BLaER1 (cell line): ENCODE results near the gene PRIM2.
"Not testable (repeated sequence)": the region's sequence is repeated elsewhere in the genome, so short reads cannot be mapped to it uniquely, and the experiment has no call there.

Experiments used
- H3K27ac ChIP-seq: shearing (Covaris generic); formaldehyde crosslinking; 2 replicates; pipeline ENCODE4 v1.8.1; 2022
- H3K27me3 ChIP-seq: shearing (Covaris generic); formaldehyde crosslinking; 2 replicates; pipeline ENCODE4 v1.8.1; 2022
- H3K36me3 ChIP-seq: shearing (Covaris generic); formaldehyde crosslinking; 2 replicates; pipeline ENCODE4 v1.8.1; 2022
- H3K4me1 ChIP-seq: shearing (Covaris generic); formaldehyde crosslinking; 2 replicates; pipeline ENCODE4 v1.8.1; 2022
- H3K4me2 ChIP-seq: shearing (Covaris generic); formaldehyde crosslinking; 2 replicates; pipeline ENCODE4 v1.8.1; 2022
- H3K4me3 ChIP-seq: shearing (Covaris generic); formaldehyde crosslinking; 2 replicates; pipeline ENCODE4 v1.8.1; 2022
- H3K9ac ChIP-seq: shearing (Covaris generic); formaldehyde crosslinking; 2 replicates; pipeline ENCODE4 v1.8.1; 2022
- H3K9me3 ChIP-seq: shearing (Covaris generic); formaldehyde crosslinking; 2 replicates; pipeline ENCODE4 v1.8.1; 2022
- H4K20me1 ChIP-seq: shearing (Covaris generic); formaldehyde crosslinking; 2 replicates; pipeline ENCODE4 v1.8.1; 2022
- Cebpa-rat ChIP-seq: shearing (Covaris generic); IDR thresholded peaks from 2 replicates; pipeline ENCODE4 v1.8.1; 2022

Gene PRIM2

DNA sequence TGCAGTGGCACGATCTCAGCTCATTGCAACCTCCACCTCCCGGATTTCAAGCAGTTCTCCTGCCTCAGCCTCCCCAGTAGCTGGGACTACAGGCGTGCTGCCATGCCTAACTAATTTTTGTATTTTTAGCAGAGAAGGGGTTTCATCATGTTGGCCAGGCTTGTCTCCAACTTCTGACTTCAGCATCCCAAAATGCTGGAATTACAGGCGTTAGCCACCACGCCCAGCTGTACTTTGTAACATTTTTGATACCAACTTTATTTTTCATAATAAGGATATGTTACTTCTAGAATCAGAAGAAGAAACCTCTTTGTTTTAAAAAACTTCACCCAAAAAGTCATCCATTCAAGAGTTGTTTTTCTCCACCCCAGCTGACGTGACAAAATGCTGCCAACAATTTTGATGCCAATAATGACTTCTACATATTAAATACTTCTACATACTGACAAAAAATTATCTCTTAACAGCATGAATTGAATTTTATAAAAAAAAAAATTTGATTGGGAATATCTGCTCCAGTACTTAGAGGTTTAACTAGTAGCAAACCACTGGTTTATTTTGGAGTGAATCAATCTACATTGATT lies 22.5 kb upstream of the PRIM2 start:
- no peaks in the 10 kb centered on the region for H3K27me3 ChIP-seq
- no peak overlapping the region for H3K4me3 ChIP-seq
- no peak for TF ChIP-seq Cebpa-rat
- no peak overlapping the region for H3K9ac ChIP-seq
- no peaks in the 10 kb centered on the region for H3K4me1 ChIP-seq
- H3K36me3 ChIP-seq, result no peaks in the 10 kb centered on the region
- H4K20me1 ChIP-seq, result no peaks in the 10 kb centered on the region
- no peaks in the 10 kb centered on the region for H3K9me3 ChIP-seq
- H3K4me2 ChIP-seq, result no peak overlapping the region
- H3K27ac ChIP-seq, result no peak overlapping the region

DNA sequence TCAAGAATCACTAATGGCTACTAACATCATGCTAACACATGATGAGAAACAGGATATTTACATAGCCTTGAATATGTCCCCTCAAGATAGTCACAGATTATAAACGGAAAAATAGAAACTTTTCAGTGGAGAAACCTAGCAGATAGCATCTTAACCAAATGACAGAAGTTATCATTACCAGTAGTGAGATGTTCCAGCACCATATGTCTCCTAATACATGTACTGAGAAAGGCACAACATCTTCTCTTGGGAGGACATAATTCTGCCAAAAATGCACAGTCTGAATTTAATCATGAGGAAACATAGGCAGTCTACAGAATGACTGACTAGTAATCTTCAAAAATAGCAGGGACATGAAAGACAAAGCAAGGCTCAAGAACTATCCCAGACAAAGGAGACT lies 19.9 kb upstream of the PRIM2 start:
- Histone ChIP-seq H3K27ac (no peak overlapping the region), H3K9me3 (no peaks in the 10 kb centered on the region), H3K36me3 (no peaks in the 10 kb centered on the region)

DNA sequence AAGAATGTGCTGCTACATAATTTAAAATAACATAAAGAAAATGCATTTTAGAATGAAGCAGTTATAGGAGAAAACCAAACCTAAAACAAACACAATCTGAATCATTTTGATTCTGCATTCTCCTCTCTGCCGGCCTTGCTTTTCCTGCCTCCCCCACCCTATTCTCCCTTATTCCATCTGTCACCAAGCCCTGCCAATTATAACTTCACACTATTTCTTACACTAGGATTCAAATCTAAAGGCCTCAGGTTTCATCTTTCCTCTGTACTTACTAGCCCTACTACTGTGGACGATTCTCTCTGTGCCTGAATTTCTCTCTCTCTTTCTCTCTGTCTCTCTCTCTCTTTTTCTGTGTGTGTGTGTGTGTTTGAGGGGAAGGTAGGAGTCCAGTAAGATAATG lies 18.7 kb upstream of the PRIM2 start:
- no peaks in the 10 kb centered on the region for H3K4me1 ChIP-seq
- H3K9me3 ChIP-seq, result no peaks in the 10 kb centered on the region
- no peaks in the 10 kb centered on the region for H4K20me1 ChIP-seq
- H3K36me3 ChIP-seq, result no peaks in the 10 kb centered on the region
- no peak overlapping the region for H3K27ac ChIP-seq
- TF ChIP-seq Cebpa-rat, result no peak
- no peak overlapping the region for H3K4me2 ChIP-seq
- H3K9ac ChIP-seq, result no peak overlapping the region
- no peak overlapping the region for H3K4me3 ChIP-seq
- H3K27me3 ChIP-seq, result no peaks in the 10 kb centered on the region

More for the DNA sequence above, 19.9 kb upstream of the PRIM2 start:
- H3K9ac ChIP-seq, result no peak overlapping the region
- TF ChIP-seq Cebpa-rat, result no peak
- H3K4me3 ChIP-seq, result no peak overlapping the region
- no peaks in the 10 kb centered on the region for H3K27me3 ChIP-seq
- no peak overlapping the region for H3K4me2 ChIP-seq
- H3K4me1 ChIP-seq, result no peaks in the 10 kb centered on the region
- H4K20me1 ChIP-seq, result no peaks in the 10 kb centered on the region

DNA sequence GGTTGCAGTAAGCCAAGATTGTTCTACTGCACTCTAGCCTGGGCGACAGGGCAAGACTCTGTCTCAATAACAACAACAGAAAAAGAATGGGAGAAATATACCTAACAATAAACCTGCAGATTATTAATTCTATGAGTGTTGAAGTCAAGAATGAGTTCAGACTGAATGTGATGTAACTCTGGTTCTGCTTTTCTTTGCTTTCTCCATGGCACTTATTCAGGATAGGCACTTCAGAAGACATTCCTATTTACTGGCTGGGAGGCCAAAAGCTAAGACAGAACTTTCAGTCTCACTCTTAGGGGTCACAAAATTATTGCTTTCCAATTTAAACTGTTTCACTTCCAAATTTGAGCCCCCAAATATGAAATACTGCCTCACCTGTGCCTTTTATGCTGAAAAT lies 15.7 kb upstream of the PRIM2 start:
- no peak overlapping the region for H3K27ac ChIP-seq
- H3K9me3 ChIP-seq, result no peaks in the 10 kb centered on the region
- no peaks in the 10 kb centered on the region for H3K36me3 ChIP-seq
- no peaks in the 10 kb centered on the region for H4K20me1 ChIP-seq
- H3K4me1 ChIP-seq, result no peaks in the 10 kb centered on the region
- no peak overlapping the region for H3K4me3 ChIP-seq
- no peak overlapping the region for H3K9ac ChIP-seq
- TF ChIP-seq Cebpa-rat, result no peak
- no peaks in the 10 kb centered on the region for H3K27me3 ChIP-seq
- H3K4me2 ChIP-seq, result no peak overlapping the region

DNA sequence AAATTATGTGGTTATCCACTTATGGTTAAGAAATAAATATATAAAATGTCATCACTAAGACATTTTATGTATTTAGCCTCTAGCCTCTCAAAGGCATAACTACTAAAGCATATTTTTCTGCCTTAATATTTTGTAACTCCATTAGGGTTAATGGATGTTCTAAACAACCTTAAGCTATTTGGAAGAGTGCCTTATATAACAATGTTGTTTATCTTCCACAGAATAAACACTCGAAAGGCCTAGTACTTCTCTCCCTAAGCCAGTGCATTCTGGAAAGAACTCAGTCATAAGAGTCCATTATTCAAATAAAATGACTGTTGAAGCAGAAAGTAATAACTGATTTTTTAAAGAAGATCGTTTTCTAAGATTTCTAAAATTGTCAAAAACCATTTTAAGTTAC lies 15.0 kb upstream of the PRIM2 start:
- Histone ChIP-seq H4K20me1 (no peaks in the 10 kb centered on the region), H3K9me3 (no peaks in the 10 kb centered on the region), H3K36me3 (no peaks in the 10 kb centered on the region), H3K27me3 (no peaks in the 10 kb centered on the region), H3K27ac (no peak overlapping the region), H3K4me2 (no peak overlapping the region), H3K9ac (no peak overlapping the region), H3K4me3 (no peak overlapping the region), H3K4me1 (no peaks in the 10 kb centered on the region)
- TF ChIP-seq Cebpa-rat, result no peak

DNA sequence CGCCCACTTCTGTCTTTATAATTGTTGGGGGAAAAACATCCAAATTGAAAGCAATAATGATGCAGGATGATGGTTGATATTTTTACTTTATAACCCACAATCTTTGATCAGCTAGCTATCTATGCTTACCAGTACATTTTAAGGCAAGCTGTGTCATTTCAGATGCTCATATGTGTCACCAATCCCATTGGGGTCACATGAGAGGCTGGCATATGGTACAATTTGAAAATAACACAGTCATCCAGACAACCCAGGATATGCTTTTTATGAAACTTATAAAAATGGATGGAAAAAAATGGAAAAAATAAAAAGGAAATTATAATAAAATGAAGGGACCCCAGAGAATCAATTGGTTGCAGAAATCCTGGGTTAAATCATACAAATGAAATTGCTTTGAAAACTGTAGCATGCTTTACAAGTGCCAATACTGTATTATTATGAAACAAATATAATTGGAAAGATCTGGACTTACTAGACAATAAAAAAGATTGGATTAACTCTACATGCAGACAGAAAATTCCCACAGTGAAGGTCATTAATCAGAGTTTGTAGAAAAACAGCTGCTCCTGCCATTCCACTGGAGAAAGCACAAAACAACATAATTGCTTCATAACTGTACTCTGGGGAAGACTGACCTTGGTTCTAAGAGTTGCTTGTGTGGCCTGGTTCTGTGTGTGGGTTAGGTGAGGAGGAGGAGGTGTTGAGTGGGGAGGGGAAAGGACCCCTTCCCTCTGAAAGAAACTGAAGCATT lies 13.3 kb upstream of the PRIM2 start:
- Histone ChIP-seq H3K36me3 (no peaks in the 10 kb centered on the region), H3K4me3 (no peak overlapping the region), H3K27me3 (no peaks in the 10 kb centered on the region), H3K9me3 (no peaks in the 10 kb centered on the region), H3K4me2 (no peak overlapping the region), H3K9ac (no peak overlapping the region), H4K20me1 (no peaks in the 10 kb centered on the region), H3K4me1 (no peaks in the 10 kb centered on the region), H3K27ac (no peak overlapping the region)
- no peak for TF ChIP-seq Cebpa-rat

DNA sequence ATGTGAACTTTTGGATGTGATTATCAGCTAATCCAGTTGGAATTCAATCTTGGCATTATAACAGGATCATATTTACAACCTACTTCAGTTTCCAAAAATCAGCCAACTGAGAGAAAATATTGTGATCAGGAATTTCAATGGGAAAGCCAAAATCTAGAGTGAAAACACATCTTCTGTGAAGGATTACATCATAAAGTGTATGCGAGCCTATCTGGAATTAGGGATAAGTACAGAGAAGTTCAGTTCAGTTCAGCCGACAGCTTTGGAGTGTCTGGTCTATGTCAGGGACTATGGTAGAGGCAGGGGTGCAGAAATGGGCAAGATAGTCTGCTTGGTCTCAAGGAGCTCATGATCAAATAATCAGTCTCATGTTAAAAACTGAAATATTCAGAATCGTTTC lies 12.3 kb upstream of the PRIM2 start:
- no peaks in the 10 kb centered on the region for H3K36me3 ChIP-seq
- no peak overlapping the region for H3K4me3 ChIP-seq
- H3K9ac ChIP-seq, result no peak overlapping the region
- no peak for TF ChIP-seq Cebpa-rat
- no peaks in the 10 kb centered on the region for H3K27me3 ChIP-seq
- H3K4me2 ChIP-seq, result no peak overlapping the region
- H3K27ac ChIP-seq, result no peak overlapping the region
- H3K4me1 ChIP-seq, result no peaks in the 10 kb centered on the region
- H4K20me1 ChIP-seq, result no peaks in the 10 kb centered on the region
- H3K9me3 ChIP-seq, result no peaks in the 10 kb centered on the region

DNA sequence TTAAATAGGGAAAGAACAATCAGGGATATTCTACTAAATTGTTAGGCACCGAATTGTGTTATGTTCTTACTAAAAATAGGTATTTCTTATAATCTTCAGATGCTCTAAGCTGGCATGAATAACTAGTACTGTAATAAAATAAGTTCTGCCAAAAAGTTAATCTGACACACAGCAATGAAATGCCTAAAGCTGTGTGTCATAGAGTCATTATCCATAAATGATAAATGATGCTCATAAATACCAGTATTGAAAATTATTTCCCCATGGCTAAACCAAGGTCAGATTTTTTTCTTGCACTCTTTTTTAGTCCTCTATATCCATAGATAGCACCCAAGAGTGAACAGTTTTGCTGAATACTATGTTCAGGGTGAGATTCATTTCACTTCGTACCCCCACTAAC lies 11.7 kb upstream of the PRIM2 start:
- no peak overlapping the region for H3K4me2 ChIP-seq
- H4K20me1 ChIP-seq, result no peaks in the 10 kb centered on the region
- H3K36me3 ChIP-seq, result no peaks in the 10 kb centered on the region
- peaks cover 5% of the 10 kb centered on the region for H3K9me3 ChIP-seq
- H3K27me3 ChIP-seq, result no peaks in the 10 kb centered on the region
- no peak overlapping the region for H3K27ac ChIP-seq
- no peaks in the 10 kb centered on the region for H3K4me1 ChIP-seq
- TF ChIP-seq Cebpa-rat, result no peak
- no peak overlapping the region for H3K9ac ChIP-seq
- H3K4me3 ChIP-seq, result no peak overlapping the region

DNA sequence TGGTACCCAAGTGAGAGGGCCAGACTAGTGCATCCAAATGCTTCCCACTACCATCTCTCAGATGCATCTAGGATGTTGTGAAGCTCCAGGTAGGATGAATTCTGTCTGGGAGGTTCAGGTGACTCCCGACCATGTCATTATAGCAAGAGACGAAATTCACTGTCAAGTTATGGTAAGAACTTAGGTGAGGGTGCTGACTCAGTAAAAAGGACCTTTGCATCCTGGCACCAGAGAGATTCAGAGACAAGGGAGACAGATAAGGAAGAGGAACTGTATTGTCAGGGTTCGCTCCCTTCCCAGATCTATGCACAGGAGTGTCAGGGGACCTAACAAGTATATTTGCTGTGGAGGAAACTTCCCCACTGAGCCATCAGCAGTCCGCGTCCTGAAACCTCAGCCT lies 11.2 kb upstream of the PRIM2 start:
- no peak for TF ChIP-seq Cebpa-rat
- no peak overlapping the region for H3K4me3 ChIP-seq
- H3K36me3 ChIP-seq, result no peaks in the 10 kb centered on the region
- no peaks in the 10 kb centered on the region for H3K4me1 ChIP-seq
- peaks cover 10% of the 10 kb centered on the region for H3K9me3 ChIP-seq
- H3K9ac ChIP-seq, result no peak overlapping the region
- no peak overlapping the region for H3K4me2 ChIP-seq
- H4K20me1 ChIP-seq, result no peaks in the 10 kb centered on the region
- no peak overlapping the region for H3K27ac ChIP-seq
- H3K27me3 ChIP-seq, result no peaks in the 10 kb centered on the region

DNA sequence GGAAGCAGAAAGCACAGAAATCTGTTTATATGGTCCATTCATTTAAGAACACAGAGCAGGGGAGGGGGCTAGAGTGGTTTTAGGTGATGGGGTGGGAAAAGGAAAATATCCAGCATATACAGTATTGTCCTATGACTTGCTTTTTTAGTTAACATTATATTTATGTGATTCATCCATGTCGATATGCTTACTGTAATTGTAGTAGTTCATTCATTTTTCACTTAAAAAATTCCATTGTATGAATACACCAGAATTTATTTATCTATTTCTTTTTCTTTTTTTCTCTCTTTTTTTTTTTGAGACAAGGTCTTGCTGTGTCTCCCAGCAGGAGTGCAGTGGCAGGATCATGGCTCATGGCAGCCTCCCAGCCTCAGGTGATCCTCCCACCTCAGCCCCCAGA lies 9.6 kb upstream of the PRIM2 start:
- Histone ChIP-seq H3K4me1 (no peaks in the 10 kb centered on the region), H3K9ac (no peak overlapping the region), H3K36me3 (no peaks in the 10 kb centered on the region), H3K9me3 (peaks cover 13% of the 10 kb centered on the region), H3K4me3 (no peak overlapping the region), H4K20me1 (no peaks in the 10 kb centered on the region), H3K27me3 (no peaks in the 10 kb centered on the region), H3K27ac (no peak overlapping the region), H3K4me2 (no peak overlapping the region)
- no peak for TF ChIP-seq Cebpa-rat

DNA sequence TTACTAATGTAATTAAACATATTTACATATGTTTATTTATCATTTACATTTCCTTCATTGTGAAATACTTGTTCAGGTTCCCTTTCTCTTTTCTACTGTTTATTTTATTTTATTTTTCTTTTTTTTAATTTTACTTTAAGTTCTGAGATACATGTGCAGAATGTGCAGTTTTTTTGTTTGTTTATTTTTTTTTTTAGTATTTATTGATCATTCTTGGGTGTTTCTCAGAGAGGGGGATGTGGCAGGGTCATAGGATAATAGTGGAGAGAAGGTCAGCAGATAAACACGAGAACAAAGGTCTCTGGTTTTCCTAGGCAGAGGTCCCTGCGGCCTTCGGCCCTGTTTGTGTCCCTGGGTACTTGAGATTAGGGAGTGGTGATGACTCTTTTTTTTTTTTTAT lies 8.7 kb upstream of the PRIM2 start:
- not testable (repeated sequence) for H3K27me3 ChIP-seq, H3K4me2 ChIP-seq, H4K20me1 ChIP-seq, H3K27ac ChIP-seq, H3K4me1 ChIP-seq, H3K4me3 ChIP-seq, H3K9ac ChIP-seq, H3K36me3 ChIP-seq
- H3K9me3 ChIP-seq, result peaks cover 13% of the 10 kb centered on the region

DNA sequence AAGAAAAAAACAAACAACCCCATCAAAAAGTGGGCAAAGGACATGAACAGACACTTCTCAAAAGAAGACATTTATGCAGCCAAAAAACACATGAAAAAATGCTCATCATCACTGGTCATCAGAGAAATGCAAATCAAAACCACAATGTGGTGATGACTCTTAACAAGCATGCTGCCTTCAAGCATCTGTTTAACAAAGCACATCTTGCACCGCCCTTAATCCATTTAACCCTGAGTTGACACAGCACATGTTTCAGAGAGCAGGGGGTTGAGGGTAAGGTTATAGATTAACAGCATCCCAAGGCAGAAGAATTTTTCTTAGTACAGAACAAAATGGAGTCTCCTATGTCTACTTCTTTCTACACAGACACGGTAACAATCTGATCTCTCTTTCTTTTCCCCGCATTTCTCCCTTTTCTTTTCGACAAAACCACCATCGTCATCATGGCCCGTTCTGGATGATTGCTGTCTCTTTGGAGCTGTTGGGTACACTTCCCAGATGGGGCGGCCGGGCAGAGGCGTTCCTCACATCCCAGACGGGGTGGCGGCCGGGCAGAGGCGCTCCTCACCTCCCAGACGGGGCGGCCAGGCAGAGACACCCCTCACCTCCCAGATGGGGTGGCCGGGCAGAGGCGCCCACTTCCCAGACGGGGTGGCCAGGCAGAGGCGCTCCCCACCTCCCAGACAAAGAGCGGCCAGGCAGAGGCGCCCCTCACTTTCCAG lies 7.2 kb upstream of the PRIM2 start:
- H3K4me1 ChIP-seq, H3K4me2 ChIP-seq, H4K20me1 ChIP-seq, H3K36me3 ChIP-seq, H3K27me3 ChIP-seq, H3K9ac ChIP-seq, H3K4me3 ChIP-seq, H3K27ac ChIP-seq: not testable (repeated sequence)
- H3K9me3 ChIP-seq, result peaks cover 13% of the 10 kb centered on the region
